AG04450 (cell line): ENCODE data around the gene FLT1. TPM values are rescaled to one million over a fixed set of nuclear protein-coding genes. Genes with fewer than 3 reads are reported as not detected.

Experiments
- CTCF ChIA-PET: fragments of 300-600, 350-600 bp; formaldehyde crosslinking; extraction: SDS; loops from one replicate; lab custom pipeline; 2022; ENCODE audit warnings: antibody characterized with exemption, inconsistent platforms; lab: Charles Lee
- POLR2A ChIA-PET: fragments of 350-600 bp; formaldehyde crosslinking; extraction: SDS; loops from one replicate; lab custom pipeline; 2021; ENCODE audit warnings: antibody characterized with exemption, inconsistent platforms; lab: Yijun Ruan, JAX
- DNase-seq: peaks from one replicate; pipeline ENCODE4 v3.0.0-alpha.2; 2011; ENCODE audit warnings: low read depth, low spot score
- H3K27ac ChIP-seq: one replicate; pipeline ENCODE4 v1.5.1; 2012; ENCODE audit warnings: low read depth, low read length, control low read depth
- H3K27me3 ChIP-seq: one replicate; pipeline ENCODE4 v1.6.0; 2012; ENCODE audit warnings: low read length; ENCODE audit not compliant: control insufficient read depth, insufficient read depth
- H3K4me3 ChIP-seq: 2 replicates; pipeline ENCODE4 v1.5.1; 2011; ENCODE audit warnings: mild to moderate bottlenecking, low read depth, low read length, control low read depth
- H3K9me3 ChIP-seq: 2 replicates; pipeline ENCODE4 v1.5.1; 2012; ENCODE audit warnings: low read length; ENCODE audit not compliant: control insufficient read depth, insufficient read depth
- polyA plus RNA-seq: library from polyadenylated mRNA; depleted of rRNA; stranded (reverse); fragments of >200 nt; gene quantifications from 2 replicates; pipeline ENCODE4 v1.2.3, GENCODE V29; 2011
- TF ChIP-seq, protein P1 (sequence below): IDR thresholded peaks from 2 replicates; pipeline ENCODE4 v1.5.1; 2011; ENCODE audit warnings: low read depth, low read length, control low read depth, inconsistent platforms

FLT1 gene
- polyA plus RNA-seq, 1 experiment, result 2.4 TPM

DNA sequence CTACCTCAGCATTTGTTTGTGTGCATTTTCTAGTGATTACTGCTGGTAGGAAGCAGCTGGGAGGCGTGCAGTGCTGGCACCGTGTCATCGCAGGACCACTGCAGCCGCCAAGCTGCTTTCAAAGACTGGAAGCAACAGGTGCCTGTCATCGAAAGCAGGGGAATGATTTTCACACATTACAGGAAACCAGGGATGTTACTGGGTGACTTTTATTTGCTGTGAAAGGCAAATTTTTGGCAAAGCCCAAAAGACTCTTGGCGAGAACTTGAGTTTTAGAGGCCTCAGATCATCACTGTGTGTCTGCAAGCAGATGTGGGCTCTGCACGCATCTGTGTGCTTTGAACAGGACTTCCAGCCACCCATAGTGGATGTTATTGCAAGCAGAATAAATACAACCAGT, 176.4 kb downstream of the FLT1 start:
- no peak for DNase-seq
- POLR2A ChIA-PET, result no interaction called here
- Histone ChIP-seq H3K9me3 (no peaks in the 10 kb centered on the region), H3K27ac (no peak overlapping the region), H3K27me3 (no peaks in the 10 kb centered on the region), H3K4me3 (no peak overlapping the region)
- TF ChIP-seq, protein P1, sequence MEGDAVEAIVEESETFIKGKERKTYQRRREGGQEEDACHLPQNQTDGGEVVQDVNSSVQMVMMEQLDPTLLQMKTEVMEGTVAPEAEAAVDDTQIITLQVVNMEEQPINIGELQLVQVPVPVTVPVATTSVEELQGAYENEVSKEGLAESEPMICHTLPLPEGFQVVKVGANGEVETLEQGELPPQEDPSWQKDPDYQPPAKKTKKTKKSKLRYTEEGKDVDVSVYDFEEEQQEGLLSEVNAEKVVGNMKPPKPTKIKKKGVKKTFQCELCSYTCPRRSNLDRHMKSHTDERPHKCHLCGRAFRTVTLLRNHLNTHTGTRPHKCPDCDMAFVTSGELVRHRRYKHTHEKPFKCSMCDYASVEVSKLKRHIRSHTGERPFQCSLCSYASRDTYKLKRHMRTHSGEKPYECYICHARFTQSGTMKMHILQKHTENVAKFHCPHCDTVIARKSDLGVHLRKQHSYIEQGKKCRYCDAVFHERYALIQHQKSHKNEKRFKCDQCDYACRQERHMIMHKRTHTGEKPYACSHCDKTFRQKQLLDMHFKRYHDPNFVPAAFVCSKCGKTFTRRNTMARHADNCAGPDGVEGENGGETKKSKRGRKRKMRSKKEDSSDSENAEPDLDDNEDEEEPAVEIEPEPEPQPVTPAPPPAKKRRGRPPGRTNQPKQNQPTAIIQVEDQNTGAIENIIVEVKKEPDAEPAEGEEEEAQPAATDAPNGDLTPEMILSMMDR, result no peak
- CTCF ChIA-PET, result no interaction called here

DNA sequence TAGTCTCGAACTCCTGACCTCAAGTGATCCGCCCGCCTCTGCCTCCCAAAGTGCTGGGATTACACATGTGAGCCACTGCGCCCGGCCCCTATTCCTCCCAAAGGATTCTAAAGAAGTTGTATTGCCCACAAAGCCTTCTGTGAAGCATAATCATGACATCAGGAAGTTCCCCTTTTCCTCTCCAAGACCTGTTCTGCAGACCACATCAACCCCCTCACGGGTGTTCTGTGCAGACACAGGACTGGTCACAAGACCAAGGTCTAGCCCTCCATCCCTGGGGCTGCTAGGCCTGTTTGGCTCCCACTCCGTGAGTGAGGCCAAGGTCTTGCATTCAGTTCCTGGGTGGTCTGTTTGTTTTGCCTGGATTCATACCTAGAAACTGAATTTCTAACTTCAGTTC, 178.1 kb downstream of the FLT1 start:
- DNase-seq, result no peak
- TF ChIP-seq, protein P1, result no peak
- H3K4me3 ChIP-seq, result no peak overlapping the region
- H3K27me3 ChIP-seq, result peaks cover 2% of the 10 kb centered on the region
- ChIA-PET CTCF (no interaction called here), POLR2A (no interaction called here)
- H3K9me3 ChIP-seq, result no peaks in the 10 kb centered on the region
- H3K27ac ChIP-seq, result no peak overlapping the region

DNA sequence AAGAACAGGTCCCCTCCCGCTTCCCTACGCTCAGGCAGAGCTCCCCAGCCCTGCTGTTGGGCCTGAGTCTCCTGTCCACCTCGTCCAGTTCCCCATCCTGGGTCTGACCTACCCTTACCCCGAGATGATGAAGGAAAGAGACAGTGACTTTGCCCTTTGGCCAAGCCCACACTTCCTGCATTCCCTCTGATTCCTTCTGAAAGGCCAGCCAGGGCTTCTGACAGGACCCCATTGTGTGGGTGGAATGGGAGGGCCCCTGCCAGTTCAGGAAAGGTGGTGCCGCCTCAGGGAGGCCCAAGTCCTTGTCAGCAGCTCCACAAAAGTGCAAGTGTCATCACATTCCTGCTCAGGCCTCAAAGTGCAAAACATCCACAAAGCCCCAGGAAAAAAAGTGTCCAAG, 178.8 kb downstream of the FLT1 start:
- TF ChIP-seq, protein P1, result no peak
- POLR2A ChIA-PET, result no interaction called here
- H3K4me3 ChIP-seq, result no peak overlapping the region
- H3K27me3 ChIP-seq, result peaks cover 2% of the 10 kb centered on the region
- H3K9me3 ChIP-seq, result no peaks in the 10 kb centered on the region
- no peak for DNase-seq
- H3K27ac ChIP-seq, result no peak overlapping the region
- CTCF ChIA-PET, result interaction anchor here (2.4 kb wide), 1 partner anchor 8 kb away, joined by 14 read pairs; no protein-coding TSS in a partner anchor

DNA sequence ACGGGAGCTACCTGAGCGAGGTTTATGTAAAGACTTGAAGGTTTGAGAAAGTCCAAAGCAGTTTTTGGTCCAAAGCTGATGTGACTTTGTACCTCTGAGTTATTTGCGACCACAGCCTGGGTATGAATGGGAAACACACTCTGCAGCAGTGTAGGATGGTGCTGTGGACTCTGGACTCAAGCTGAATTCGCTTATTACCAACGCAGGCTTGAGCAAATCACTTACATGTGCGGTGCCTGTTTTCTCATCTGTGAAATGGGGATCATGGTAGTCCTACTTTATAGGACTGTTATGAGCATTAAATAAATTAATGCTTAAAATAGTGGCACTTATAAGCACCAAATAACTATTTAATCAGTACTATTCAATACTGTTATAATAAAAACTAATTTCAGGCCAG, 180.0 kb downstream of the FLT1 start:
- CTCF ChIA-PET, result interaction anchor here (0.5 to 2.4 kb wide), 2 partner anchors 9 to 326 kb away, joined by 4 to 14 read pairs; no protein-coding TSS in a partner anchor
- no peaks in the 10 kb centered on the region for H3K9me3 ChIP-seq
- POLR2A ChIA-PET, result no interaction called here

DNA sequence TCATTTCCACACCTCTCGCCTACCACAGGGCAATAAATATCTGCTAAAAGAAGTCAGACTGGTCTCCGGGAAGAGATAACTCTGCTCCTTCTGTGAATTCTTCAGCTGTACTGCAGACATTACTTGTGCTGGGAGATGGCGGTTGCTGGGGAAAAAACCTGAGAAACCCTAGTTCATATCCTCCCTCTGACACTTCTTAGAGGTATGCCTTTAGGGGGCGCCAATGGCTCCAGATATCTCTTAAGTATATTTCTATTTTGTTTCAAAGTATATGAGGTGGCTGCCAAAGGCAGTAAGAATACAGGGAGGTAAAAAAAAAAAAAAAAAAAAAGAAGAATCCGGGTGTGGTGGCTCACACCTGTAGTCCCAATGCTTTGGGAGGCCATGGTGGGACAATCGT, 181.3 kb downstream of the FLT1 start:
- Histone ChIP-seq H3K27me3 (peaks cover 2% of the 10 kb centered on the region), H3K4me3 (no peak overlapping the region), H3K27ac (no peak overlapping the region), H3K9me3 (no peaks in the 10 kb centered on the region)
- no peak for DNase-seq
- TF ChIP-seq, protein P1, result peak; percentile 37
- POLR2A ChIA-PET, result no interaction called here
- CTCF ChIA-PET, result no interaction called here

More for the DNA sequence above, 180.0 kb downstream of the FLT1 start:
- Histone ChIP-seq H3K27me3 (peaks cover 2% of the 10 kb centered on the region), H3K27ac (no peak overlapping the region), H3K4me3 (no peak overlapping the region)
- TF ChIP-seq, protein P1, result no peak
- DNase-seq, result no peak
